Stimulated activated CD8-positive, alpha-beta memory T cell treated with anti-CD3 and anti-CD28 coated beads, Interleukin-4, amount 100 ng/mL, for 4 hours (primary cell): ENCODE measurements around the gene DEFB132.
"Not testable (repeated sequence)": the region's sequence is repeated elsewhere in the genome, so short reads cannot be mapped to it uniquely, and the experiment has no call there.

ENCODE experiments used
- DNase-seq, 2 donors: peaks; one replicate each; pipeline ENCODE4 v3.0.0-alpha.2; 2020; ENCODE audit warnings: low read depth in 2 of 2, low spot score in 1 of 2

Gene DEFB132

GRCh38 chr20:257419-257818 is at the start of gene DEFB132:
Gene DEFB132, plus strand, starts transcription at chr20:257724. Its CDS starts 55 bp downstream, at chr20:257779.
- no peak for DNase-seq

GRCh38 chr20:208942-209566 is 48.5 kb upstream of the DEFB132 start:
- DNase-seq: no peak

GRCh38 chr20:210809-211502 is 46.6 kb upstream of the DEFB132 start:
- no peak for DNase-seq

GRCh38 chr20:214383-214782 is 43.1 kb upstream of the DEFB132 start:
- no peak for DNase-seq

GRCh38 chr20:215796-216195 is 41.7 kb upstream of the DEFB132 start:
- no peak for DNase-seq

GRCh38 chr20:217266-217665 is 40.3 kb upstream of the DEFB132 start:
- DNase-seq: no peak

- no peak for DNase-seq
These were observed 38.0 kb upstream of the DEFB132 start for GRCh38 chr20:219290-220115.

- no peak for DNase-seq
These were observed 36.2 kb upstream of the DEFB132 start for GRCh38 chr20:221258-221830.

GRCh38 chr20:225879-226278 is 31.6 kb upstream of the DEFB132 start:
- not testable (repeated sequence) for DNase-seq

- no peak for DNase-seq
These were observed 30.6 kb upstream of the DEFB132 start, which contains the start of gene DEFB129 for GRCh38 chr20:226958-227357. Gene DEFB129, plus strand, starts transcription at chr20:227258. Its CDS starts 31 bp downstream, at chr20:227289.

GRCh38 chr20:227439-228105 is 30.0 kb upstream of the DEFB132 start:
- DNase-seq: no peak

- no peak for DNase-seq
These were observed 21.6 kb upstream of the DEFB132 start for GRCh38 chr20:235891-236290.

GRCh38 chr20:237489-237888 is 20.0 kb upstream of the DEFB132 start:
- no peak for DNase-seq

GRCh38 chr20:237929-238328 is 19.6 kb upstream of the DEFB132 start:
- DNase-seq: no peak

- no peak for DNase-seq
These were observed 14.6 kb upstream of the DEFB132 start for GRCh38 chr20:242905-243304.

GRCh38 chr20:251354-251753 is 6.2 kb upstream of the DEFB132 start:
- DNase-seq: no peak

- DNase-seq: no peak
These were observed 4.7 kb upstream of the DEFB132 start for GRCh38 chr20:252801-253200.

- DNase-seq: not testable (repeated sequence)
These were observed 4.1 kb upstream of the DEFB132 start for GRCh38 chr20:253447-253846.

GRCh38 chr20:258269-258858 is 840 bp downstream of the DEFB132 start:
- DNase-seq: no peak

GRCh38 chr20:258963-259362 is 1.4 kb downstream of the DEFB132 start:
- no peak for DNase-seq

GRCh38 chr20:259981-260380 is 2.5 kb downstream of the DEFB132 start:
- no peak for DNase-seq
